ENCODE data around the gene SLC25A22.
A peak's percentile ranks its signal among the peaks of the same experiment; 100 is the strongest.

Gene SLC25A22

GRCh38 chr11:776263-776560, 21.9 kb downstream of the SLC25A22 start:
- no peak for FAIRE-seq
- no peak for DNase-seq (ENCODE audit: insufficient read length, low spot score)

- no peak for FAIRE-seq
- no peak for DNase-seq (ENCODE audit: insufficient read length, low spot score)
Measured at GRCh38 chr11:774873-775592, 23.0 kb downstream of the SLC25A22 start.

- FAIRE-seq (no peak), DNase-seq (ENCODE audit: insufficient read length, low spot score) (no peak)
Measured at GRCh38 chr11:773830-774229, 24.3 kb downstream of the SLC25A22 start.

GRCh38 chr11:773425-773824, 24.7 kb downstream of the SLC25A22 start:
- FAIRE-seq (no peak), DNase-seq (ENCODE audit: insufficient read length, low spot score) (no peak)

GRCh38 chr11:772429-773390, 25.4 kb downstream of the SLC25A22 start:
- FAIRE-seq = no peak
- no peak for DNase-seq (ENCODE audit: insufficient read length, low spot score)

- DNase-seq (ENCODE audit: insufficient read length, low spot score) (no peak), FAIRE-seq (no peak)
Measured at GRCh38 chr11:771617-772204, 26.4 kb downstream of the SLC25A22 start.

GRCh38 chr11:770642-771616, 27.2 kb downstream of the SLC25A22 start:
- FAIRE-seq = no peak
- DNase-seq (ENCODE audit: insufficient read length, low spot score) = no peak

- FAIRE-seq = no peak
- no peak for DNase-seq (ENCODE audit: insufficient read length, low spot score)
Measured at GRCh38 chr11:769887-770641, 28.0 kb downstream of the SLC25A22 start.

GRCh38 chr11:767238-767637, 30.8 kb downstream of the SLC25A22 start:
- FAIRE-seq = no peak

GRCh38 chr11:766936-767210, 31.2 kb downstream of the SLC25A22 start:
- FAIRE-seq (no peak), DNase-seq (ENCODE audit: insufficient read length, low spot score) (no peak)

More at GRCh38 chr11:767238-767637, 30.8 kb downstream of the SLC25A22 start:
- no peak for DNase-seq (ENCODE audit: insufficient read length, low spot score)

- no peak for DNase-seq (ENCODE audit: insufficient read length, low spot score)
- FAIRE-seq = no peak
Measured at GRCh38 chr11:766106-766935, 31.8 kb downstream of the SLC25A22 start.

GRCh38 chr11:765802-766091, 32.3 kb downstream of the SLC25A22 start:
- FAIRE-seq (no peak), DNase-seq (ENCODE audit: insufficient read length, low spot score) (no peak)

GRCh38 chr11:765025-765801, 32.9 kb downstream of the SLC25A22 start:
- DNase-seq (ENCODE audit: insufficient read length, low spot score) (peak; percentile 85), FAIRE-seq (no peak)

GRCh38 chr11:764322-765024, 33.6 kb downstream of the SLC25A22 start:
- FAIRE-seq = no peak
- no peak for DNase-seq (ENCODE audit: insufficient read length, low spot score)

- DNase-seq (ENCODE audit: insufficient read length, low spot score) (no peak), FAIRE-seq (no peak)
Measured at GRCh38 chr11:763549-764321, 34.3 kb downstream of the SLC25A22 start.

- FAIRE-seq (no peak), DNase-seq (ENCODE audit: insufficient read length, low spot score) (no peak)
Measured at GRCh38 chr11:763073-763463, 35.0 kb downstream of the SLC25A22 start.

- DNase-seq (ENCODE audit: insufficient read length, low spot score) (no peak), FAIRE-seq (no peak)
Measured at GRCh38 chr11:762421-763072, 35.5 kb downstream of the SLC25A22 start.
